Skeletal muscle satellite cell (primary cell): ENCODE data around the gene PPM1M.

Experiments
- H3K27me3 ChIP-seq: 2 replicates; pipeline ENCODE4 v1.7.0; 2013; ENCODE audit warnings: low read length; ENCODE audit not compliant: control insufficient read depth, insufficient read depth
- H3K36me3 ChIP-seq: 2 replicates; pipeline ENCODE4 v1.7.0; 2013; ENCODE audit warnings: mild to moderate bottlenecking, control low read depth, low read length; ENCODE audit not compliant: insufficient read depth
- H3K4me1 ChIP-seq: 2 replicates; pipeline ENCODE4 v1.7.0; 2013; ENCODE audit warnings: low read length; ENCODE audit not compliant: control insufficient read depth, insufficient read depth
- H3K4me2 ChIP-seq: 2 replicates; pipeline ENCODE4 v1.7.0; 2013; ENCODE audit warnings: mild to moderate bottlenecking, low read length
- H3K4me3 ChIP-seq: 2 replicates; pipeline ENCODE4 v1.7.0; 2013; ENCODE audit warnings: low read length
- H3K9ac ChIP-seq: 2 replicates; pipeline ENCODE4 v1.7.0; 2013; ENCODE audit warnings: mild to moderate bottlenecking, low read depth, low read length, moderate library complexity
- H3K9me3 ChIP-seq: replicated peaks from 2 replicates; pipeline ENCODE4 v1.7.0; 2013; ENCODE audit warnings: mild to moderate bottlenecking, control low read depth, low read length

PPM1M gene

DNA sequence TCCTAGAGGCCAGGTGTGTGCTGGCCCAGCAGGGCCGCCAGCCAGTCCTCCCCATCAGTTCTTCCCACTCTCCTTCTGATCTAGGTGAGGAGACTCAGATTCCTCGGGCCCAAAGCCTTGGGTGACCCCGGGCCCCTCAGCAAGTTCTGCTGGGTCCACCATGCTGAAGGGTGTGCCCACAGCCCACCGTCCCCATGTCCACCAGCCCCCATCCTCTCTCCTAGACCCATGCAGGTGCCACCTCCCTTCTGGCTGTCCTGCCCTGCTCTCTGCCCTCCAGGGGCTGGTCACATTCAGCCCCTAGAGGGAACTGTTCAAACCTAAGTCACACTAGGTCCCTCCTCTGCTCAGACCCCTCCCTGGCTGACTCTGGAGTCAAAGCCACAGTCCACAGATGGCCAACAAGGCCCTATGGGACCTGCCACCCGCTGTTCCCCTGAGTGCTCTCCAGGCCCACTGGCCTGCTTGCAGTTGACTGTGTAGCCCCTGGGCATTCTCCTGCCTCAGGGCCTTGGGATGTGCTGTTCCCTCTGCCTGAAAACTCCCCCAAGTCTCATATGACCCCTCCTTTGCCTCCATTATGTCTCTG lies 19.2 kb upstream of the PPM1M start:
- no peaks in the 10 kb centered on the region for H3K4me1 ChIP-seq
- H3K4me2 ChIP-seq, result no peak overlapping the region
- no peaks in the 10 kb centered on the region for H3K9me3 ChIP-seq
- H3K36me3 ChIP-seq, result peaks cover 33% of the 10 kb centered on the region
- no peak overlapping the region for H3K4me3 ChIP-seq
- H3K27me3 ChIP-seq, result no peaks in the 10 kb centered on the region
- no peak overlapping the region for H3K9ac ChIP-seq

DNA sequence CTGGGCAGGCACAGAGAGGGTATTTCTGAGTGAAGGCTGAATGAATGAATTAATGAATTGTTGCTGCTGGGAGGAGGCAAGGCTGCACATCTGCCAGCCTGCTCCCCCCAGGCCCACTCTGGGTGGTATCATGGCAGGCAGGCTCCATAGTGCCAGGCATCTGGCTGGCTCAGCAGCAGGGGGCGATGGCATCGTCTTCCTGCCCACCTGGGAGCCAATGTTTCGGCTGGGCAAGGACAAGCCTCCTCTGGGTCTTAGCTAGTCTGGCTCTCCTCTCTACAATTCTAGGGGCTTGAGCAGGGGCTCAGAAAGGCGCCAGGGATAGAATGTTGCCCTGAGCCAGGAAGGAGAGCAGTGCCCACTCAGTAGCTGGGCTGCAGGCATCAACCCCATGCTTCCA lies 18.4 kb upstream of the PPM1M start:
- Histone ChIP-seq H3K27me3 (no peaks in the 10 kb centered on the region), H3K4me2 (no peak overlapping the region), H3K36me3 (peaks cover 38% of the 10 kb centered on the region), H3K4me3 (no peak overlapping the region), H3K4me1 (no peaks in the 10 kb centered on the region), H3K9ac (no peak overlapping the region), H3K9me3 (no peaks in the 10 kb centered on the region)

DNA sequence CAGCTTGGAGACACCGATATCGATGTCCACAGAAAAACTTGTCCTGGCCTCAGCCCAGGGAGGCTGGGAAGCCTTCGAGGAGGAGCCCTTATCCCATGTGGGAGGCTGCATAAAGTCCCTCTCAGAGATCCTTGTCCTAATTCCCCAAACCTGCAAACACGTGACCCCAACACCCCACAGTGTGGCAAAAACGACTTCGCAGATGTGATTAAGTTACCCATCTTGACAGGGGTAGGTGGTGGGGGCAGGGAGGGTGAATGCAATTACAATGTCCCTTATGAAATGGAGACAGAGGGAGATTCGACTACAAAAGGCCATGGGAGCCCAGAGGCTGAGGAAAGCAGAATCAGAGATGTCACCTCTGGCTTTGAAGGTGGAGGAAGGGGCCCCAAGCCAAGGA lies 17.8 kb upstream of the PPM1M start:
- H3K4me3 ChIP-seq, result no peak overlapping the region
- no peaks in the 10 kb centered on the region for H3K4me1 ChIP-seq
- no peak overlapping the region for H3K4me2 ChIP-seq
- no peak overlapping the region for H3K9ac ChIP-seq
- H3K9me3 ChIP-seq, result no peaks in the 10 kb centered on the region
- H3K27me3 ChIP-seq, result no peaks in the 10 kb centered on the region
- peaks cover 42% of the 10 kb centered on the region for H3K36me3 ChIP-seq

DNA sequence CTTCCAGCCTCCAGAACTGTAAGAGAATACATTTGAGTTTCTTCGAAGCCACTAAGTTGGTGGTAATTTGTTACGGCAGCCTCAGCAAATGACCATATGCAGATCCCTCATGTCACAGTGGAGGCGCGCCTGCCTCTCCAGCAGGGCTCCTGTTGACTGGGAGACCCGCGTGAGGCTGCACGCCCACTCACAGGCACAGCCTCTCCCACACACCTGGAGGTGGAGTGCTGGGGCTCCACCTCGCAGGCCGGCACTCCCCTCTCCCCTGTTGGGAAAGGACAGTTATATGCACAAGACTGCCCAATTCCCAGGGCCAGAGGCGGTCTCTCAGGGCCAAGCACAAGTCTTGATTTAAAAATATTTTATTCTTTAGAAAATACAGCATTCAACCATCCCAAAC lies 17.3 kb upstream of the PPM1M start:
- no peak overlapping the region for H3K4me2 ChIP-seq
- no peak overlapping the region for H3K9ac ChIP-seq
- H3K36me3 ChIP-seq, result peaks cover 42% of the 10 kb centered on the region
- no peak overlapping the region for H3K4me3 ChIP-seq
- H3K27me3 ChIP-seq, result no peaks in the 10 kb centered on the region
- H3K4me1 ChIP-seq, result no peaks in the 10 kb centered on the region
- no peaks in the 10 kb centered on the region for H3K9me3 ChIP-seq

DNA sequence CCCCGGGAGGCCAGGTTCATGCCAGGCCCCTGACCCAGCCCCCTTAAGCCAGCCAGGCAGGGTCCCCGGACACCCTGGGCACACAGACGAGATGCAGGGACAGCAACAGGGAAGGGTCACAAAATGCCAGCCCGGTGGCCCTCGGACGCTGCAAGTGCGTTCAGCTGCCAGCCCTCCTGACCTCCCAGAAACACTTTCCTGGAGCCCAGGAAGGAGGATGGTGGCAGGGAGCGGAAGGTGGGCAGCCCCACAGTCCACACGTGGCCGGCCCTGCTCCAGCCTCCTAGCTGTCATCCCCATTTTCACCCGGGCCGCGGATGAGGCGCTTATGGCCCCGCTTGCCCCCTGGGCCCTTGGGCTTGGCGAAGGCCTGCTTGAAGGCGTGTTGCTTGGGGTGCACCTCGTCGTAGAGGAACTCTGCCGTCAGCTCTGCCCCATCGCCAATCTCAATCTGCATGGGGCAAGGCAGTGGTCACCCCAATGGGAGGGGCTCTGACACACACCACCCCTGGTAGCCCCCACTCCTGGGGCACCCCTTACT lies 16.7 kb upstream of the PPM1M start:
- peaks cover 43% of the 10 kb centered on the region for H3K36me3 ChIP-seq

DNA sequence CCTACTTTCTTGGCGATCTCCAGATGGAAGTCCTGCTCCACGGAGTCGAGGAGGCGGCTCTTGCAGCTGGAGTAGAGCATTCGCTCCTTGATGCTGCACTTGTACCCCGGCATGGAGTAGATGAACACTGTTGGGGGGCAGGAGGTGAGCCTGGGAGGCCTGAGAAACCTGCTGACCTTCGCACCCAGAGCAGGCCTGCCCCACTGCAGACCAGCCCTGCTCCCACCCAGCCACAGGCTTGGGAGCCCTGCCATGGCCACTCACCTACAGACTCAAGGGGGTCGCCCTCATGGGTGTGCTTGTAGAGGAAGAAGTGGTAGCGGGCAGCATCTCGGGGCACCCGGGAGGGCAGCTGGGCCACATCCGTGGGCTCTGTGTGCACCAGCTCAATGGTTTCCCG lies 15.9 kb upstream of the PPM1M start:
- H3K36me3 ChIP-seq, result peaks cover 50% of the 10 kb centered on the region
- H3K9me3 ChIP-seq, result no peaks in the 10 kb centered on the region
- H3K4me3 ChIP-seq, result no peak overlapping the region
- H3K4me1 ChIP-seq, result no peaks in the 10 kb centered on the region
- H3K4me2 ChIP-seq, result no peak overlapping the region
- H3K27me3 ChIP-seq, result no peaks in the 10 kb centered on the region
- H3K9ac ChIP-seq, result no peak overlapping the region

More for the DNA sequence above, 16.7 kb upstream of the PPM1M start:
- Histone ChIP-seq H3K9me3 (no peaks in the 10 kb centered on the region), H3K4me2 (no peak overlapping the region), H3K4me3 (no peak overlapping the region), H3K9ac (no peak overlapping the region), H3K4me1 (no peaks in the 10 kb centered on the region), H3K27me3 (no peaks in the 10 kb centered on the region)

DNA sequence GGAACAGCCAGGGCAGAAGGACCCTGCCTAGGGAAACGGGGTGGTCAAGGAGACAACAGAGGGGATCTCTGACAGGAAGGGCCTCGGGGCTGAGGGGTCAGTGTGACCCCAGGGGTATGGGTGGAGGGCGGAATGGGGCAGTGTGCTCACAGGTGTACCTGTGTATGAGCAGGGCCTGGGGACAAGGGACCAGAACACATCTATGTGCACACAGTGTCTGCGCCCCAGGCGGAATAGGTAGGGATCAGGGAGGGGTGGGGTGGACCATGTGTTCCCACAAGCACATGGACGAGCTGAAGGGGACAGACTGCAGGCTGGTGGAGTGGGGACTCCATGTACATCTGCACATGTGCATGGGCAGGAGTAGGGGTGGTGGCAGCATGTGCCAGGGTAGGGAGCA lies 15.1 kb upstream of the PPM1M start:
- Histone ChIP-seq H3K27me3 (no peaks in the 10 kb centered on the region), H3K9me3 (no peaks in the 10 kb centered on the region), H3K4me2 (no peak overlapping the region), H3K4me3 (no peak overlapping the region), H3K9ac (no peak overlapping the region), H3K36me3 (peaks cover 56% of the 10 kb centered on the region), H3K4me1 (no peaks in the 10 kb centered on the region)

DNA sequence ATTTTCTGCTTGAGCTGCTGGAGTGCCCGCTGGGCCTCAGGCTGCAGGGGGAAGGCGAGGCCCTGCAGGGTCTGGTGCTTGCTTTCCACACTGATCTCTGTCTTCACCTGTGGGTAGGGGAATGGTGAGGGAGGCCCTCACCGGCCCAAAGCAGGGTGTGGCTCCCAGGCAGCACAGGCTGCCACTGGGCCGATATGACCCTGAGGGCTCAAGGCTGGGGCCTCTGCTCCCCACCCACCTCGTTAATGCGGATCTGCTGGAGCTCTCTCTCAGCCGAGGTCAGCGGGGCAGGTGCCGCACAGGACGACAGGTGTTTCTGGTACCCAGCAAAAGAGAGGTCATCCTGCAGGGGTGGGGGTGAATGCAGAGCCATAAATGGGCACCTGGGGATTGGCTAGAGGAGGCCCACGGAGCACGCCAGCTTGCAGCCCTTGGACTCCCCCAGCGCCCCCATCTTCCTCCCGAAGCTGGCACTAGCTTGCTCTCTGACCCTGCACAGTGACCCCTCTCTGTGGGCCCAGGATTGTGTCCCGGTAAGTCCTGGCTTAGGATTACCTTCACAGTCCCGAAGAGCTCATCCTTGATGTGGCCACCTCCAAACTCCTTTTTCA lies 14.6 kb upstream of the PPM1M start:
- peaks cover 56% of the 10 kb centered on the region for H3K36me3 ChIP-seq
- H3K9ac ChIP-seq, result no peak overlapping the region
- H3K4me2 ChIP-seq, result no peak overlapping the region
- H3K4me1 ChIP-seq, result no peaks in the 10 kb centered on the region
- no peaks in the 10 kb centered on the region for H3K9me3 ChIP-seq
- no peak overlapping the region for H3K4me3 ChIP-seq
- no peaks in the 10 kb centered on the region for H3K27me3 ChIP-seq

DNA sequence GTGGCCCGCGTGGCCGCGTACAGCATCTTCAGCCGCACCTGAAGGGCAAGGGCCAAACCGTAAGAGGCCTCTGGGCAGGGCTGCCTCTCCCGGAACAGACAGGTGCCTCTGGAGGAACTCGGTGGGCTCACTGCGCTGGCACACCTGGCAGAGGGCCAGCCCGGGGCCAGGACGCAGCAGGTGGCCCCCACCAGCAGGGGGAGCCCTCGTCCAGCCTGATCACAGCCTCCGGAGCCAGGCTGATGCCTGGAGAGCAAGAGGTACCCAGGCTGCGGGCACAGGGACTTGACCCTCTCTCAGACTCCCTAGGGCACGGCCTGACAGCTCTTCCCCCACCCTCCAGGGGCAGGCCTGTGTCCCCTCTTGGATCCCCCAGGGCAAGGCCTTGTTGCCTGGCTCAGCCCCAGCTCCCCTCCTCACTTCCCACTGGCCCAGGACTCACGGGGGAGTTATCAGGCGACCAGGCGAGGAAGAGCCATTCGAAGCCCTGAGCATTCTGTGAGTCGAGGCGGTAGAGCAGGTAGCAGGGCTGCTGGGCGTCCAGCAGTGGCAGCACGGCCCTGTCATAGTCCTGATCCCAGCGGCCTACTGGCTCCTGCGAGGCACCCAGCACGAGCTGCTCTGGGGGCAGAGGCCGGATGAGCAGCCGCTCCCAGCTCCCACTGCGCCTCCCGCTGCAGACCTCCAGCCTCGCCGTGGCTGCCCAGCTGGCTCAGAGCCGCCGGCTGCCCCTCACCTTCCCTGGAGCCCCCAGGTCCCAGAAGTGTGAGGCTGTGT lies 13.9 kb upstream of the PPM1M start:
- Histone ChIP-seq H3K4me1 (peaks cover 5% of the 10 kb centered on the region), H3K36me3 (peaks cover 56% of the 10 kb centered on the region)

DNA sequence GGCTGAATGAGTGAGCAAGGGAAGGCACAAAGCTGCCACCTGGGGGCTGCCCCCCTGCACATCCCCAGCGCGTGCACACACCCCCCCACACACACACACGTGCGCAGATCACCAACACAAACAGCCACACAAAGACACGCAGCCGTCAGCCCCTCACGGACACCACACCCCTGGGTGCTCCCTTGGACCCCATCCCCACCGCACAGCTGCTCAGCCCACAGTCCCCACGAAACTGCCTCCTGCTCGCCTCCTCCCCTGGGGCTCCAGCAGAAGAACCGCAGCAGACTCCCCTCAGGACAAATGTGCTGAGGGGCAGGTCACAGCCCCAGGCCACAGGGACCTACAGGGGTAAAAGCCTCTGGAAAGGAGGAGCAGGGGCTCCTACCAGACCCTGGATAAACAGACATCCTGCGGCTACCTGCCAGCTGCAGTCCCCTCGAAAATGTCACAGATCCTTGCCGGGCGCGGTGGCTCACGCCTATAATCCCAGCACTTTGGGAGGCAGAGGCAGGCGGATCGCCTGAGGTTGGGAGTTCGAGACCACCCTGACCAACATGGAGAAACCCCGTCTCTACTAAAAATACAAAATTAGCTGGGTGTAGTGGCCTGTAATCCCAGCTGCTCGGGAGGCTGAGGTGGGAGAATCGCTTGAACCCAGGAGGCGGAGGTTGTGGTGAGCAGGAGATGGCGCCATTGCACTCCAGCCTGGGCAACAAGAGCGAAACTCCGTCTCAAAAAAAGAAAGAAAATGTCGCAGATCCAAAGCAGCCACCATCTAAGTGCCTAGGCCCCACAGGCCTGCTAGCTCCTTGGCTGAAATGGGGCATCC lies 13.1 kb upstream of the PPM1M start:
- H3K9me3 ChIP-seq, result no peaks in the 10 kb centered on the region
- peaks cover 13% of the 10 kb centered on the region for H3K4me1 ChIP-seq
- no peak overlapping the region for H3K9ac ChIP-seq
- no peak overlapping the region for H3K4me3 ChIP-seq
- H3K27me3 ChIP-seq, result no peaks in the 10 kb centered on the region
- H3K4me2 ChIP-seq, result no peak overlapping the region
- peaks cover 56% of the 10 kb centered on the region for H3K36me3 ChIP-seq

More for the DNA sequence above, 13.9 kb upstream of the PPM1M start:
- Histone ChIP-seq H3K9ac (no peak overlapping the region), H3K4me2 (no peak overlapping the region), H3K9me3 (no peaks in the 10 kb centered on the region), H3K4me3 (no peak overlapping the region), H3K27me3 (no peaks in the 10 kb centered on the region)

DNA sequence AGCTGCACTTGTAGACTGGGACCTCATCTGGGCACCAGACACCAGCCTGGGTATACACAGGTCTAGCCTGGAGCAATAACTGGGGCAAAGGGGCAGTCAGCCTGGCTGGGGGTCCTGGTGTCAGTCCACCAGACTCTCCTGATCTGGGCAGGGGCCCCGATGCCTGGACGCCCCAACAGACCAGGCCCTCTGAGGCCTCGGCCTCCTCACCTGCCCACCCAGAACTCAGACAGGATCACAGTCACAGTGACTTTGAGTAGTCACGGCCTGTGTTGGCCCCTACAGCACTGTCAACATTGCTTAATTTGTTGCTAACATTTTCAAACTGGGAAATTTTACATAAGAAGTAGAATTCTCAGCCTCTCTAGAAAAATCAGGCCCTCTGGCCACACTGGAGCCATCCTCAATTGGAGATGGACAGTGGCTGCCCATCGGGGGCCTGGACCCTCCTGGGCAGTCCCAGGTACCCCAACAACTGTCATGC lies 12.4 kb upstream of the PPM1M start:
- H3K4me2 ChIP-seq, result no peak overlapping the region
- peaks cover 50% of the 10 kb centered on the region for H3K36me3 ChIP-seq
- H3K4me3 ChIP-seq, result no peak overlapping the region
- H3K4me1 ChIP-seq, result peaks cover 19% of the 10 kb centered on the region
- no peak overlapping the region for H3K9ac ChIP-seq
- no peaks in the 10 kb centered on the region for H3K9me3 ChIP-seq
- H3K27me3 ChIP-seq, result no peaks in the 10 kb centered on the region
